Activated CD8-positive, alpha-beta T cell treated with anti-CD3 and anti-CD28 coated beads for 36 hours (primary cell): ENCODE measurements around the gene C19orf53. TPM values are rescaled to one million over a fixed set of nuclear protein-coding genes. Genes with fewer than 3 reads are reported as not detected.

ENCODE experiments used
- ATAC-seq: fragments of 200-7000 bp; cut with Tn5 transposase; one replicate; pipeline ENCODE4 v1.10.0; 2021; ENCODE audit warnings: mild to moderate bottlenecking, moderate library complexity
- CTCF ChIA-PET: fragments of 350-600 bp; sonication (Branson Sonifier 250); formaldehyde crosslinking; loops from one replicate; lab custom pipeline; 2021; ENCODE audit warnings: antibody characterized with exemption; lab: Charles Lee
- POLR2A ChIA-PET: fragments of 350-600 bp; sonication (Branson Sonifier 250); formaldehyde crosslinking; loops from one replicate; lab custom pipeline; 2021; ENCODE audit warnings: antibody characterized with exemption; lab: Charles Lee
- DNase-seq: peaks from one replicate; pipeline ENCODE4 v3.0.0-alpha.2; 2020
- H3K27ac Mint-ChIP-seq: one replicate; pipeline ENCODE4 v1.8.0; 2021; ENCODE audit warnings: mild to moderate bottlenecking, mixed read lengths
- H3K27me3 Mint-ChIP-seq: one replicate; pipeline ENCODE4 v1.8.0; 2021; ENCODE audit warnings: mixed read lengths
- H3K36me3 Mint-ChIP-seq: one replicate; pipeline ENCODE4 v1.8.0; 2021; ENCODE audit warnings: low read depth, mixed read lengths
- H3K4me1 Mint-ChIP-seq: one replicate; pipeline ENCODE4 v1.8.0; 2021; ENCODE audit warnings: low read depth, mixed read lengths
- H3K4me3 Mint-ChIP-seq: one replicate; pipeline ENCODE4 v1.8.0; 2021; ENCODE audit warnings: mild to moderate bottlenecking, moderate library complexity, mixed read lengths
- H3K9me3 Mint-ChIP-seq: one replicate; pipeline ENCODE4 v1.8.0; 2021; ENCODE audit warnings: mixed read lengths
- intact Hi-C: fragments of 100-400 bp; cut with micrococcal nuclease; formaldehyde crosslinking; loops from one replicate; pipeline ENCODE4 v1.10.0; 2022
- total RNA-seq, 2 experiments: library from RNA; stranded (reverse); gene quantifications; one replicate each; pipeline ENCODE4 v1.2.3, GENCODE V29; 2021
- TF ChIP-seq, protein P1 (sequence below): fragments of 200-600 bp; IDR thresholded peaks from one replicate; pipeline ENCODE4 v1.8.0; 2022; ENCODE audit warnings: antibody characterized with exemption, mild to moderate bottlenecking

Gene C19orf53
- total RNA-seq, 2 experiments from 2014 or later, result 120 to 128 TPM

DNA sequence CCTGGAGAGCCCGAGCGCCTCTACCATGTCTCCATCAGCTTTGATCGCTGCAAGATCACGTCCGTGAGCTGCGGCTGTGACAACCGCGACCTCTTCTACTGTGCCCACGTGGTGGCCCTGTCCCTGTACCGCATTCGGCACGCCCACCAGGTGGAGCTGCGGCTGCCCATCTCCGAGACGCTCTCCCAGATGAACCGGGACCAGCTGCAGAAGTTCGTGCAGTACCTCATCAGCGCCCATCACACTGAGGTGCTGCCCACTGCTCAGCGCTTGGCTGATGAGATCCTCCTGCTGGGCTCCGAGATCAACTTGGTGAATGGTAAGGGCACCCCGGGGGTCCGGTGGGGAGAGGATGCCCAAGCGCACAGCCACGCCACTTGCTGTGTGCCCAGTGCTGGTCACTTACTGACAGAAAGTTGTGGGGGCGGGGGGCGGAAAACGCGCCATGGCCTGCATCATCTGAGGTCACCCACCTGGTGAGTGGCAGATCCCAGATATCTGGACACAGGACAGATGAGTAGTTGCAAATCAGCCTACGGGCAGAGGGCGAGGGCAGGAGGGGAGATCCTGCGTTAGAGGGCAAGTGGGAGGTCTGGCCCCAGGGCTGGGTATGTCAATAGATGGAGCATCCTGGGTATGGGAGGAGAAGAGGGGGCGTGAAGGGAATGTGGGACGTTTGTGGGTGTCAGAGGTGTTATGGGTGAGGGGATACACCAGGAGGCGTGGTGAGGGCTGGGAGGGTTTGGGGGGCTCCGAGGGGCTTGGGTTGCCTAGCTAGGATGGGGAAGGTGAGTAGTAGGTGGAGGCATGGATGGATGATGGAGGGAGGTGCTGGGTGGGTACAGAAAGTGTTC is 30.8 kb downstream of the C19orf53 start:
- intact Hi-C loops, result no loop called here
- ATAC-seq, result peak; percentile 30
- Mint-ChIP-seq H3K36me3 (peaks cover 7% of the 10 kb centered on the region), H3K27me3 (no peaks in the 10 kb centered on the region), H3K4me3 (no peak overlapping the region), H3K9me3 (no peaks in the 10 kb centered on the region), H3K27ac (no peak overlapping the region), H3K4me1 (no peaks in the 10 kb centered on the region)
- DNase-seq, result peak; percentile 28
- TF ChIP-seq, protein P1, sequence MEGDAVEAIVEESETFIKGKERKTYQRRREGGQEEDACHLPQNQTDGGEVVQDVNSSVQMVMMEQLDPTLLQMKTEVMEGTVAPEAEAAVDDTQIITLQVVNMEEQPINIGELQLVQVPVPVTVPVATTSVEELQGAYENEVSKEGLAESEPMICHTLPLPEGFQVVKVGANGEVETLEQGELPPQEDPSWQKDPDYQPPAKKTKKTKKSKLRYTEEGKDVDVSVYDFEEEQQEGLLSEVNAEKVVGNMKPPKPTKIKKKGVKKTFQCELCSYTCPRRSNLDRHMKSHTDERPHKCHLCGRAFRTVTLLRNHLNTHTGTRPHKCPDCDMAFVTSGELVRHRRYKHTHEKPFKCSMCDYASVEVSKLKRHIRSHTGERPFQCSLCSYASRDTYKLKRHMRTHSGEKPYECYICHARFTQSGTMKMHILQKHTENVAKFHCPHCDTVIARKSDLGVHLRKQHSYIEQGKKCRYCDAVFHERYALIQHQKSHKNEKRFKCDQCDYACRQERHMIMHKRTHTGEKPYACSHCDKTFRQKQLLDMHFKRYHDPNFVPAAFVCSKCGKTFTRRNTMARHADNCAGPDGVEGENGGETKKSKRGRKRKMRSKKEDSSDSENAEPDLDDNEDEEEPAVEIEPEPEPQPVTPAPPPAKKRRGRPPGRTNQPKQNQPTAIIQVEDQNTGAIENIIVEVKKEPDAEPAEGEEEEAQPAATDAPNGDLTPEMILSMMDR, result no peak
- POLR2A ChIA-PET, result no interaction called here
- CTCF ChIA-PET, result interaction anchor here (1.3 to 1.6 kb wide), 2 partner anchors 17 to 29 kb away, joined by 4 to 6 read pairs; no protein-coding TSS in a partner anchor

DNA sequence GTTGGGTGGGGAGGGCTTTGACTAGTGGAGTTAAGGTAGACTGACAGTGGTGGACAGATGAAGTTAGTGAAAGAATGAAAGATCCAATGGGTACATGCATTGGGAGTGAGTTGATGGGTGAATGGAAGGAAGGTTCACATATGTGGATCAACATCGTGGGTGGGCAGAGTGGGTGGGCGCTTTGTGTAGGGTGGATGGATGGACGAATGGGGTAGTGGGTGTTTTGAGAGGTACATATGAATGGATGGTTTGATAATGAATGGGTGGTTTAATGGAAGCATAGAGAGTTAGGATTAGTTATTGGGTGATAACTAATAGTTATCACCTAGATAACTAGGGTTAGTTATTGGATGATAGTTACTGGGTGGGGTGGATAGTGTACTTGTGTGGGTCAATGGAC is 32.5 kb downstream of the C19orf53 start:
- Mint-ChIP-seq H3K27ac (no peak overlapping the region), H3K4me3 (no peak overlapping the region), H3K9me3 (no peaks in the 10 kb centered on the region), H3K27me3 (no peaks in the 10 kb centered on the region), H3K4me1 (no peaks in the 10 kb centered on the region), H3K36me3 (peaks cover 7% of the 10 kb centered on the region)
- intact Hi-C loops, result no loop called here
- TF ChIP-seq, protein P1, result no peak
- POLR2A ChIA-PET, result no interaction called here
- DNase-seq (no peak), ATAC-seq (no peak)
- CTCF ChIA-PET, result interaction anchor here (1.3 kb wide), 1 partner anchor 28 kb away, joined by 4 read pairs; no protein-coding TSS in a partner anchor

- Mint-ChIP-seq H3K4me3 (no peak overlapping the region), H3K27me3 (no peaks in the 10 kb centered on the region), H3K9me3 (no peaks in the 10 kb centered on the region), H3K36me3 (peaks cover 7% of the 10 kb centered on the region), H3K4me1 (no peaks in the 10 kb centered on the region), H3K27ac (no peak overlapping the region)
- CTCF ChIA-PET, result interaction anchor here (0.7 kb wide), 1 partner anchor 55 kb away, joined by 3 read pairs; no protein-coding TSS in a partner anchor
- no peak for ATAC-seq
- intact Hi-C loops, result no loop called here
- TF ChIP-seq, protein P1, result no peak
- DNase-seq, result no peak
- POLR2A ChIA-PET, result interaction anchor here (1.5 kb wide), 1 partner anchor 13 kb away, joined by 4 read pairs; no protein-coding TSS in a partner anchor
Measured at GRCh38 chr19:13807421-13808021, 33.3 kb downstream of the C19orf53 start.

- TF ChIP-seq, protein P1, result no peak
- no peaks in the 10 kb centered on the region for H3K27me3 Mint-ChIP-seq
- H3K36me3 Mint-ChIP-seq, result peaks cover 4% of the 10 kb centered on the region
- POLR2A ChIA-PET, result no interaction called here
- CTCF ChIA-PET, result no interaction called here
- H3K4me1 Mint-ChIP-seq, result no peaks in the 10 kb centered on the region
- intact Hi-C loops, result no loop called here
- no peaks in the 10 kb centered on the region for H3K9me3 Mint-ChIP-seq
- no peak for ATAC-seq
- no peak overlapping the region for H3K4me3 Mint-ChIP-seq
- H3K27ac Mint-ChIP-seq, result no peak overlapping the region
- no peak for DNase-seq
Measured at GRCh38 chr19:13808856-13809255, 34.6 kb downstream of the C19orf53 start.

DNA sequence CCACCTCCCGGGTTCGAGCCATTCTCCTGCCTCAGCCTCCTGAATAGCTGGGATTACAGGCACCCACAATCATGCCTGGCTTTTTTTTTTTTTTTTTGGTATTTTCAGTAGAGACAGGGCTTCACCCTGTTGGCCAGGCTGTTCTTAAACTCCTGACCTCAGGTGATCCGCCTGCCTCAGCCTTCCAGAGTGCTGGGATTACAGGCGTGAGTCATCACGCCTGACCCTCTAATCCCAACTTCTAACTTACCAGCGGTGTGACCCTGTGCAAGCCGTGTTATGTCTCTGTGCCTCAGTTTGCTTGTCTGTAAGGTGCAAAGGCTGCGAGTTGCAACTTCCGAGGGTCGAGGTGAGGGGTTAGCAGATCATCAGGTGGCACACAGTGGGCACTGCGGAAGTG is 38.3 kb downstream of the C19orf53 start:
- no peak for ATAC-seq
- H3K36me3 Mint-ChIP-seq, result no peaks in the 10 kb centered on the region

More for the DNA sequence above, 38.3 kb downstream of the C19orf53 start:
- Mint-ChIP-seq H3K9me3 (no peaks in the 10 kb centered on the region), H3K4me1 (no peaks in the 10 kb centered on the region), H3K27me3 (no peaks in the 10 kb centered on the region), H3K4me3 (no peak overlapping the region), H3K27ac (no peak overlapping the region)
- no peak for DNase-seq
- ChIA-PET CTCF (no interaction called here), POLR2A (no interaction called here)
- TF ChIP-seq, protein P1, result no peak
- intact Hi-C loops, result no loop called here
